NCI-H1092 (cell line): ENCODE results near the gene CPM.

Experiments
- DNase-seq: peaks from one replicate; lab custom pipeline; 2025; lab: John Stamatoyannopoulos, UW

CPM gene

DNA sequence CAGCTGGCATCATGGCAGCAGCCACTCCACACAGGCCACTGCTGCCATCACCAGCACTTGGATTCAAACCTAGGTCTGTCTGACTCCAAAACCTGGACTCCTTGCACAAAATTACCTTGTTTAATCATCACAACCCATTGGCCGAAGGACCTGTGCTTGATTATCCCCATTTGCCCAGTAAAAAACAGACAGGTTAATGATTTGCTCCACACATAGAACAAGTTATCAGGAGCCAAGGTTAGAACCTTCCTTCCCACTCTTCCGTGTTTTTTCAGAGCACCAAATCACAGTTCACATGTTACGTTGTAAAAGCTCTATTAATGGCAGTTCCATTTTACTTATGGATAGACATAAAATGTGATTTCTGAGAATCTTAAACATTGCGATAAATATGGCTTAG, 23.5 kb upstream of the CPM start:
- DNase-seq: no peak

DNA sequence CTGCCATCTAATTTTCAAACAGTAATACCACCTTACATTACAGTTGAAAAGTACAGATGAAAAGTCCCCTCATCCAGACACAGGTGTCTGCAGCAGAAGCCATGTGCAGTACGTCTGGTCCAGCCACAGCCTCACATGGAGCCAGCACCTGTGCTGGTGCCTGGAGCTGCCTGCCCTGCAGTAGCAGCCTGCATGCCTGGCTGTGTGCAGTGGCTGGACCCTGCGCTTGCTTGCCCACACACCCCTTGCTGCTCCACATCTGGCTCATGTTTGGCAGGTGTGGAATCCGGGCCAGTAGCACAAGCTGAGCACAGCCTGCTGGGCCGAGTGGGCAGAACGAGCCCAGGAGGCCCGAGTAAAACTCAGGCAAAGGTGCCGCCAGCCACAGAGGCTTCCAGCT, 21.8 kb upstream of the CPM start:
- DNase-seq: no peak

DNA sequence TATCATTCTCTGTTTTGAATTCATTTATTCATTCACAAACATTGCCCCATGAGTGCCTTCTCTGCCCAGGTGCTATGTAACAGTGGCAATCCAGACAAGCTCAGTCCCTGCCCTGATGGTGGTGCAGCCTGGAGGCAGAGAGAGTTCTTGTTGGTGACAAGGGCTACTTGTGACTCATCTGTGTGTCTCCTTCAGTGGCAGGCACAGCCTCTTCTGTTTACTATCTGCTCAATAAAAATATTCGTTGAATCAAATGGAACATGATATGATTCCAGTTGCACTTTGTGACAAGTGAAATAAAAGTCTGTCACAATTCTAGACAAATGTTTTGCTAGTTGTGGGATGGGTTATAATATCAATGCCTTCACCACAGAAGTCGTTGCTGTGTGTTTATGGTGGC, 20.6 kb upstream of the CPM start:
- DNase-seq: no peak

DNA sequence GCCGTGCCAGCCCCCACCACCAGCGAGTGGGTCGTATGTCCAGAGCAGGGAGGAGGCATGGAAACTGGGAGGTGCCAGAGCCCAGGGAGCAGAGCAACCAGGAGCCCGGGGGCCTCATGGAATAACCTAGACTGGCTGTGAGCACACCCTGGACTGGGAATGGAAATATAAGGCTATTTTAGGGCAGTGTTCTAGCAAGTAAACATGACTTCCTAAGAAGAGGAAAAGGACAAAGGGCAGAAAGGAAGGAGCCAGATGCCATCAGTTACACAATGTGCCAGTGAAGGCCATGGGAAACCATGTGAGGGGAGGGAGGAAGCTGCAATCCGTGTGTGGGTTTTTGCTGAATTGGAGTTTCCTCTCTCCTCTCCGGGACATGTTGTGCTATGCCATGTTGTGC, 18.7 kb upstream of the CPM start:
- no peak for DNase-seq

DNA sequence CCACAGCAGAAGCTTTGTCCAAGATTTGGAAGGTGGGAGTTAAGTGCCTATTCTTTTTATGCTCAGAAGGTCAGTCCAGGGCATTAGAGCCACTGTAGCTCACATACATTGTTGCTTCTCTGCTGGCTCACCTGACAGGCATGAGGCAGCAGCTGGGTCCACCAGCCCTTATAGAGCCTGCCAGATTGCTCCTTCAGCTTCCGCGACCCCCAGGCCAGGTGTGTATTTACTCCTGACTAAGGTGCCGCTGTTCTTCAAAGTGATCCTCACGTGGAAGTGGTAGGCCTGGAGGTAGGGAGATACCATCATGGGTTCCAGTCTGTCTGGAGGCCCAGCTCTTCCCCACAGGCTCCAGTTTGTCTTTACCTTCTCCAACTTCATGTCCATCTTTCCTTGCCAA, 17.5 kb upstream of the CPM start:
- no peak for DNase-seq

DNA sequence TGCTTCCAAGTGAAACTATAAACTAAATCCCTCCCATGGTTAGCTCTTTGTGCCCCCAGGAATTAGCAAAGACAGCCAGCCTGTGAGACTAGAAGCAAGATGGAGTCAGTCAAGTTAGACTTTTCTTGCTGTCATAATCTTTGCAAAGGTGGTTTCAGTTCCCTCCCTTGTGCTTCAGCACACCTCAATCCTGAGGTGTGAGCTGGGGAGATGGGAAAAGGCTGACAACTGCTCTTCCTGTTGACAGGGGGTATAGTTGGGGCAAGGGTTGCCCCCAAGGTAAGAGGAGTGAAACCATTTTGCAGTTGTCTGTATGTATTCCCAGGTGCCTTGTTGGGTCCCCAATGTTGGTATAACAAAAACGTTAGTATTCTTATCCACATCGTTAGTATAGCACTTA, 12.3 kb upstream of the CPM start:
- DNase-seq: no peak

DNA sequence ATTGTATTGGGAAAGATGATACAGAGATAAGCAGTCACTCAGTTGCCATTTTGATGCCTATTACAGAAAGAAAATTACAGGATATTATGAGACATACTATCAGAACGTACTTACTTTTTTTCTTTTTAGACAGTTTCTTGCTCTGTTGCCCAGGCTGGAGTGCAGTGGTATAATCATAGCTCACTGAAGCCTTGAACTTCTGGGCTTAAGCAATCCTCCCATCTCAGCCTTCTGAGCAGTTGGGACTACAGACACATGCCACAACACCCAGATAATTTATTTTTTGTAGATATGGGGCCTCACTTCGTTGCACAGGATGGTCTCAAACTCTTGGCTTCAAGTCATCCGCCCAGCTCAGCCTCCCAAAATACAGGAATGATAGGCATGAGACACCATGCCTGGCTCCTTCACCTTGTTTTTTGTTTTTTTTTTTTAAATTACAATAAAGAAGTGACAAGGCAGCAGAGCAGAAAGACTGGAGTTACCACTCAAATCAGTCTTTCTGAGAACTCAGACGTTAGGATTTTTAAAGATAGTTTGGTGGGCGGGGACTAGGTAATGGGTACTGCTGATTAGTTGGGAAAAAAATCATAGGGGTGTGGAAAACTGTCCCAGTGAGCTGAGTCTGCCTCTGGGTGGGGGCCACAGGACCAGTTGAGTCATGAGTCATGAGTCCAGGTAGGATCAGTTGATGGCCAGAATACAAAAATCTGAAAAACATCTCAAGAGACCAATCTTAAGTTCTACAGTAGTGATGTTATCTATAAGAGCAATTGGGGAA, 11.5 kb upstream of the CPM start:
- DNase-seq: no peak

DNA sequence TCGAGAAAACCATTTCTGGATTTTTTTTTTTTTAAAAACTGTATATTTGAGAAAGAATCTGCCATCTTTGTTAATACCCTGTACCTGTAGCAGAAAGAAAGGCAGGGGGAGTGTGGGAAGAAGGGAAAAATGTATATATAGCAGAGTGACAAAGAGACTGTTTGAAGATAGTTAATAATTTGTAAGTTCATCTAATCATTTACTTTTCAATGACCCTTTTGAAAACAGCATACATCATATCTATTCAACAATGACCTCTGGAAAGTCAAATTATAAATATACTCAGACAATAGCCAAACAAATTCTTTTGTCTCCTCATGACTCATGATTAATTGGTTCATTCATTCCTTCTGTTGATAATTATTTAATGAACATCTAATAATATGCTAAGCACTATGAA, 10.9 kb upstream of the CPM start:
- no peak for DNase-seq

DNA sequence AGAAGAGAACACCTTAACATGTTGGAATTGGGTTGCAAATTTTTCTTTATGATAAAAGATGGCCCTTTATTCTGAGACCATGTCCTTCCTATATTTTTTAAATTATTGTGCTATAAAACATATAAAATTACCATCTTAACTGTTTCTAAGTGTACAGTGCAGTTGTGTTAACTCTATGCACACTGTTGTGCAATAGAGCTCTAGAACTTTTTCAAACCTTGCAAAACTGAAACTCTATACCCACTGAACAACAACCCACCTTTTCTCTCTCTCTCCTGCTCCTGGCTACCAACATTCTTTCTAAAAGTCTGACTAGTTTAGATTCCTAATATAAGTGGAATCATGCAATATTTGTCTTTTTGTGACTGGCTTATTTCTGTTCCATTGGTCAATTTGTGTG, 7.8 kb upstream of the CPM start:
- DNase-seq: no peak

DNA sequence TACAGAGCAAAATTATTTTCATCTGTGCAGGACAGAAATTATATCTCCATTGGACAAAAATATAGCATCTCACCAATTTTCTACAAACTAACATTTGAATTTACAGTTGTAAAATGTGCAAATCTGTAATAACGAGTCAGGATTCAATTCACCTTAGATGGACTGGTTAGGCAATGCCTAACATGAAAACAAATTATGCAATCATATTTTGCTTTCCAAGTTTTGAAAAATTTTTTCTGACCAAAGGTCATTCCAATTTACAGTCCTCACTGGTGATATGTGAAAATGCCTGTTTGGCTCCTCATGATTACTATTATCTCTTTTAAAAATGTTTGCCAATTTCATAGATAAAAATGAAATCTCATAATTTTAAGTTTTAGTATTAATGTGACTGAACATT, 6.5 kb upstream of the CPM start:
- DNase-seq: no peak

DNA sequence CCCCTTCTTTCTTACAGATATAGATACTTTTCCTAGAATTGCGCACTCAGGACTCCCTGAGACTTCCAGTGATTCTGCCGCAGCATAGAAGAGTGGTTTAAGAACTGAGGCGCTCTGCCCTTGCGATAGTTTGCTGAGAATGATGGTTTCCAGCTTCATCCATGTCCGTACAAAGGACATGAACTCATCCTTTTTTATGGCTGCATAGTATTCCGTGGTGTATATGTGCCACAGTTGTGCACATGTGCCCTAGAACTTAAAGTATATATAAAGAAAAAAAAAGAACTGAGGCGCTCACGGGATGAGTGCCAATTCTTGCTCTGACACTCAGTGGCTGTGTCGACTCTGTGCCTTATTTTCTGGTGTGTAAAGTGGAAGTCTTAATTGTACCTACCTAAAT, 1.4 kb upstream of the CPM start:
- no peak for DNase-seq

DNA sequence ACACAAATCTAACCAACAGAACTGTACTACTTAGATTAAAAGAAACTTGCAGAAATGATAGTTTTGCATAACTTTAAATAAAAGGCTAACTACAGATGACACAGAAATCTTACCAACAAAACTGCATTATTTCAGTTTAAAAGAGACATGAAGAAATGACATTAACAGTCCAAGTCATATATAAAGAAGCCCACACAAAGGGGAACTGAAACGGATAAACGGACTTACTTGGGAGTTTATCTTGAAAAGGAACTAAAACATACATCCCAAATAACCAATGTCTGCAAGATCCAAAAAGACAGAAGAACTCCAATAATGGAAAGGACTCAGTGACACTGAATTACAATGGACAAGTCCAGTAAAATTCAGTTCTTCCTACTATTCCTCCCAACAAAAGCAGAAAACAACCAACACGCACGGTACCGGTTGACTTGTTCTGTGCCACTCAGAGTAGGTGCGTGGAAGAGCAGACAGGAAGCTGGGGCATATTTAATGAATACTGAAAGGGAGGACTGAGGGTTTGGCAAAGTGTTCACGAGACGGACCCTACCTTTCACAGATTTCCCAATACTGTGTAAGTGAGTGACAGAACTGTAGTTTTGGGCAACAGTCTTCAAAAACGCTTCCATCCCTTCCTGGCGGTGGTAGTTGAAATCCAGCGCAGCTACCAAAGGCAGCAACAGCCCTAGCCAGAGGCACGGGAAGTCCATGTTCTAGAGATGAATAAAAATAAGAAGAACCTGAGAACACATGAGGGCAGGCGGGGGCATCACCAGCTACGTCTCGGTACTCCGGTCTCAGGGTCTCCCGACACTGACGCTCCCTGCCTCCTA, 627 bp downstream of the CPM start:
- no peak for DNase-seq

DNA sequence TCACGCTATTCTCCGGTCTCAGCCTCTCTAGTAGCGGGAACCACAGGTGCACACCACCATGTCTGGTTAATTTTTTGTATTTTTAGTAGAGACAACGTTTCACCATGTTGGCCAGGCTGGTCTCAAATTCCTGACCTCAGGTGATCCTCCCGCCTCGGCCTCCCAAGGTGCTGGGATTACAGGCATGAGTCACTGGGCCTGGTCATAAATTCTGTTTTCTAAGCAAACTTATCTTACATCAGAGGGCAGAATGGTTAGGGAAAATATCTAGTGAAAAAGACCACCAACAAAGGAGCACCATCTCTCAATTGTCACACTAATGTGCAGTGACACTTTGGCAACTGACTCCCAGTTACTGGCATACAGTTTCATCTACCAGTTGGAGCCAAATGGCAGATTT, 2.8 kb downstream of the CPM start:
- no peak for DNase-seq

DNA sequence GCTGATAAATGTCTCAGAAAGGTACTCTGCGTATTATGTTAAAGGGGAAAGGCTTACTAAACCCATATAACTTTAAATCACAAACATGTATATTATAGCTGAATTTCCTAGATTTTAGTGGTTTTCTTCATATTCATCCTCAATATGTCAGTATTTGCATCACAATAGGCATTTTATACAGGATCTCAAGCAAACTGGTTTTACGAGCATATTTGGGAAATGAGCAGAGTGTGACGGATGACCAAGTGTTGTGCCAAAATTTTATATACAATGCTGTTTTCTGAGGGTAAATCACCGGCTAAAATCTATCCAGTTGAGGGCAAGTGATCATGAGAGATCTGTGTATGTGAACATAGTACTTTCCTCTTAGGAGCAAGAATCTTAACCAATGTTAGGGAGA, 8.4 kb downstream of the CPM start:
- DNase-seq: no peak

DNA sequence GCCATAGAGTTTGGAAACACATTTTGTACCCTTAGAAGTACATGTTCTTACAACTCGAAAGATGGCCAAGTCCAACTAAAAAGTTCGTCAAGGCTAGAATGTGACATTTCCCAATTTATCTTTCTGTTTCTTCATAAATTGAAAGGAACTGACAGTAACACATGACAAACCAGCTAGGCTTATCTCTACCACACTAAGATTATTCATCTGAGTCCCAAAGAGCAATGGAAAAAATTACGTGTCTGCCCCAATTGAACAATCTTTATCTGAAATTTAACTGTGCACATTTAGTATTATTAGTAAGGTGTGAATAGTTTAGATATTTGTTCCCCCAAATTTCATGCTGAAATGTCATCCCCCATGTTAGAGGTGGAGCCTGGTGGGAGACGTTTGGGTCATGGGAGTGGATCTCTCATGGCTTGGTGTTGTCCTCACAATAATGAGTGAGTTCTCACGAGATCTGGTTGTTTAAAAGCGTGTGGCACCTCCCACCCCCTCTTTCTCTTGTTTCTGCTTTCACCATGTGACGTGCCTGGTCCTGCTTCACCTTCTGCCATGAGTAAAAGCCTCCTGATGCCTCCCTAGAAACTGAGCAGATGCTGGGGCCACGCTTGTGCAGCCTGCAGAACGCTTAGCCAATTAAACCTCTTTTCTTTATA, 13.3 kb downstream of the CPM start:
- no peak for DNase-seq

DNA sequence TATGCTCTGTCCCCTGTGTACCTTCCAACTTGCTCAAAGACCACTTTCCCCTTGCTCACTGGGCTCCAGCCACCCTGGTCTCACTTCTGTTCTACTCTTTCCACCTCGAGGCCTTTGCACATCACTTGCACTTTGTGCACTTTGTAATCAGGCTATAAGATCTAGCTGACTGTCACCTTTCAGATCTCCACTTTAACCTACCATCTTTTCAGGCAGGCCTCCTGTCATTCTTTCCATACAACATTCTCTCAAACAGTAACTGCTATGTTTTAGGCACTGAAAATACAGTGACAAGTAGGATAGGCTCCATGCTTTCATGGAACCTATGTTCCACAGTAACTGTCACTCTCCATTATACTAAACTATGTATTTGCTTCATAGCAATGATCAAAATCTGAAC, 14.0 kb downstream of the CPM start:
- DNase-seq: no peak

DNA sequence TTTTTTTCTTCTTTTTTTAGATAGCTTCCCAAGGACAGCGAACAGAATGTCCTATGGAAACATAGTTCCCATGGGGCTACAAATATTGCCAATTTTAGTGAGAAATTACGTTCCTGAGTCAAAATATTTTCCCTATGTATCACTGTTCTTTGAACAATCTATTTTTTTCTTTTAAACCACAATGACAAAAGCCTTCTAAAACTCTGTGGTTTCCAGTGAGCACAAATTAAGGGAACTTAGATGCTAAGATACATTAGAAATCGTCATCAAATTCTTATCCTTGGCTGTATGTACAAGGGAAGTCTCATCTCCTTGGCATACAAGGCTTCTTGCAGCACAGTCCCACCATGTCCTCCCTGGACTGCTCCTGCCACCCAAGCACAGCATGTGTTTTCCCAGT, 17.9 kb downstream of the CPM start:
- DNase-seq: no peak

DNA sequence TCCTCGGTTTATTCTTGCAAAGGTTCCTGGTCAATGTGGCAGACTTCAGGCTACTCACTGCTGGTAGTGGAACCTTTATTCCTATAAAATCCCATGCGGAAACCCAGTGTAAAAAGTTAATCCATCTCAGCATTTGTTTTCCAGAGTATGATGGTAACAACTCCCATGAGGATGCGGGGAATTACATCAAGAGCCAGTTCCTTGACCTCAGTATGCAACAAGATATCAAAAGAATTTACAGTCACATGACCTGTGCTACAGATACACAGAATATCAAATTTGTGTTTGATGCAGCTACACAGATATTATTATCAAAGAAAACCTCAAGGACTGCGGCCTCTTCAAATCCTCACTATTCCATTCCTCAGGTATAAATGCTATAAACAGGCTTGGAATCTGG, 19.3 kb downstream of the CPM start:
- no peak for DNase-seq

DNA sequence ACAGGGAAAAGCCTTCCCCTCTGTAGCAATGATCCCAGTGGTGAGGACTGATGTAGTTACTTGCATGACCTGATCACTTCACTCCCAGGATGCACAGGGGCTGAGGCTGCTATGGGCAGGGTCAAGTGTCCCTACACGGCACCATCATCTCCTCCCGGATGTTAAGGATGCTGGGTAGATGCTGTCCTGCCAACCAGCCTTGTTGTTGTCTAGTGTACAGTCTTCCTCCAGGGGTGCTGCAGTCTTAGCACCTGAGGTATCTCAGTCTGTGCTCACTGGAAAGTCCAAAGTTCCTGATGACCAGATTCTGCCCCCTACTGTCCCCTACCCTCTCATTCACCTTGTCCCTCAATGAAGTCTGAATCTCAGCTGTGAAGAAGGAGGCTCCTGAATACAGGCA, 20.1 kb downstream of the CPM start:
- DNase-seq: no peak

DNA sequence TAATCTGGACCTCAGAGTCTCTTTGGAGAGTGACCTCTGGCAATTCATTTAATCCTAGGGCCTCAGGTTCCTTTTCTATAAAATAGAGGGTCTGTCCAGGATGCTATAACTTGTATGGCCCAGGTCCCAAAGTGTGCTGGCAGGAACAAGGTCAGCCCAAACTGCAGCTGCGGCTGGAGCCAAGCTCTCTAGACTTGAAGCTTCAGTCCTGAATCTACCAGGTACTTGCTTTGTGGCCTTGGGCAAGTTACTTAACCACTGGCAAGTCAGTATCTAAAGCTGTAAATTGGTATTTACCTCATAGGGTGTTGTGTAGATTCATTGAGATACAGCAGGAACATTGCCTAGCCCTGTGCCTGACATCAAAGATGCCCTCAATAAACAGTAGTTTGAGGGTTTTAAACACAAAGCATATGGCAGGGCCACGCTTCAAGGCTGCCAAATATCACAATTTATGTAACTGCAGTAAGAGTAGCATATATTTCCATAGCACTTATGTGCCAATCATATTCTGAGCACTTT, 21.7 kb downstream of the CPM start:
- no peak for DNase-seq

DNA sequence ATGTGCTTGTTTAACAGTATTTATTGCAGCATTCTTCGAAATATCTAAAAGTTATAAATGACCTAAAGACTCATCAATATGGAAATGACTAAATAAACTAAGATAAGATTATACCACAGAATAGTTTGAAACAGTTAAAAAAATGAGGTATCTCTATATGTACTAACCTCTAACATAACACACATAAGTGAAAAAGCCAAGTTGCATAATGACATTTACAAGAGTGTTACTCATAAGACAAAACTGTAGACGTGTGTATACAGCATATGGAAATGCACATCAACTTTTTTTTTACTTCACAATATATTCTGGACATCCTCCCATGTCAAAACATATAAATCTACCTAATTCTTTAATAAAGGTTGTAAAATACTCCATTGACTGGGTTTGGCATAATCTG, 22.8 kb downstream of the CPM start:
- DNase-seq: no peak

DNA sequence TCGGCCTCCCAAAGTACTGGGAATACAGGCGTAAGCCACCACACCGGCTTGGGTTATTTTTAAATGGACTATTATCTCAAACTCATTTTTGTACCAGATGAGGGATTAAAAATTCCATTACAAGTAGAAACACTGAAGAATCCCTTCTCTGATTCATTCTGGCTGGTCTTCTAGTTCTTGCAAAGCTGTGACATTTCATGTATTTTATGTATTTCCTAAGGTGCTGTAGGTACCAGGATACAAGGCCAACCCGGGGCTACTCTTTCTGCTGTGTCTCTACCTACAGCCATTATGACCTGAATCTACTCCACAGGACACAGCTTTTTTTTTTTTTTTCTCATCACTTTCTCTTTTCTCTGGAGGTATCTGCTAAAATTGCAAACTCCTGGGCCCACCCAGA, 24.9 kb downstream of the CPM start:
- no peak for DNase-seq

DNA sequence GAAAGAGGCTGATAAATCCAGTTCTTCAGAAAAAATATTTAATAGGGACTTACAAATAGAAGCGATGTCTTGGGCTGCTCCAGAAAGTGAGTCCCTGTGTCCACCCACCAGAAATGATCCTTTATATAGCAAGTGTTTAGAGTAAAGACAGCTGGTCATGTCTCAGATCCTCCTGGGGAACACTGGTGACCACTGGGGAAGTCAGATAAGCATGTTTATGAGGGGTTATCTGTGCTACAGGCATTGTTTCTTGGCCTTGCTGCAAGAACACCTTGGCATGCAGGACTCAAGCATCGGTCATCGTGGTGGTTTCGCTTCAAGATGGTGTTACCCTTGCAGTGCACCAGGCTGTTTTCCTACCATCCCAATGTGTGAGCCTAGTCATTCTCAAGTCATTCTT, 27.2 kb downstream of the CPM start:
- no peak for DNase-seq
